Stimulated activated CD8-positive, alpha-beta memory T cell treated with anti-CD3 and anti-CD28 coated beads, Interleukin-4, amount 100 ng/mL, for 24 hours (primary cell): ENCODE results near the gene CDH15.

Experiments
- DNase-seq: peaks from one replicate; pipeline ENCODE4 v3.0.0-alpha.2; 2020; ENCODE audit warnings: low read depth

CDH15 gene

GRCh38 chr16:89140981-89141883 is 30.3 kb upstream of the CDH15 start:
- DNase-seq: no peak

- no peak for DNase-seq
These were observed 29.7 kb upstream of the CDH15 start for GRCh38 chr16:89141884-89142267.

GRCh38 chr16:89142474-89143195 is 28.9 kb upstream of the CDH15 start:
- no peak for DNase-seq

- no peak for DNase-seq
These were observed 28.3 kb upstream of the CDH15 start for GRCh38 chr16:89143201-89143741.

- DNase-seq: no peak
These were observed 27.5 kb upstream of the CDH15 start for GRCh38 chr16:89143911-89144675.

- DNase-seq: no peak
These were observed 26.9 kb upstream of the CDH15 start for GRCh38 chr16:89144681-89145080.

GRCh38 chr16:89145406-89146161 is 26.0 kb upstream of the CDH15 start:
- DNase-seq: no peak

- no peak for DNase-seq
These were observed 25.1 kb upstream of the CDH15 start for GRCh38 chr16:89146211-89147005.

GRCh38 chr16:89147085-89147817 is 24.3 kb upstream of the CDH15 start:
- no peak for DNase-seq

GRCh38 chr16:89149386-89149785 is 22.2 kb upstream of the CDH15 start:
- DNase-seq: no peak

GRCh38 chr16:89150090-89150835 is 21.3 kb upstream of the CDH15 start:
- no peak for DNase-seq

GRCh38 chr16:89150981-89151380 is 20.6 kb upstream of the CDH15 start:
- no peak for DNase-seq

- DNase-seq: no peak
These were observed 18.5 kb upstream of the CDH15 start for GRCh38 chr16:89152831-89153700.

GRCh38 chr16:89153848-89154271 is 17.7 kb upstream of the CDH15 start:
- DNase-seq: no peak

- no peak for DNase-seq
These were observed 17.0 kb upstream of the CDH15 start for GRCh38 chr16:89154390-89155183.

- DNase-seq: no peak
These were observed 16.3 kb upstream of the CDH15 start for GRCh38 chr16:89155184-89155679.
